ENCODE data around the gene PLA2R1.

Gene PLA2R1

DNA sequence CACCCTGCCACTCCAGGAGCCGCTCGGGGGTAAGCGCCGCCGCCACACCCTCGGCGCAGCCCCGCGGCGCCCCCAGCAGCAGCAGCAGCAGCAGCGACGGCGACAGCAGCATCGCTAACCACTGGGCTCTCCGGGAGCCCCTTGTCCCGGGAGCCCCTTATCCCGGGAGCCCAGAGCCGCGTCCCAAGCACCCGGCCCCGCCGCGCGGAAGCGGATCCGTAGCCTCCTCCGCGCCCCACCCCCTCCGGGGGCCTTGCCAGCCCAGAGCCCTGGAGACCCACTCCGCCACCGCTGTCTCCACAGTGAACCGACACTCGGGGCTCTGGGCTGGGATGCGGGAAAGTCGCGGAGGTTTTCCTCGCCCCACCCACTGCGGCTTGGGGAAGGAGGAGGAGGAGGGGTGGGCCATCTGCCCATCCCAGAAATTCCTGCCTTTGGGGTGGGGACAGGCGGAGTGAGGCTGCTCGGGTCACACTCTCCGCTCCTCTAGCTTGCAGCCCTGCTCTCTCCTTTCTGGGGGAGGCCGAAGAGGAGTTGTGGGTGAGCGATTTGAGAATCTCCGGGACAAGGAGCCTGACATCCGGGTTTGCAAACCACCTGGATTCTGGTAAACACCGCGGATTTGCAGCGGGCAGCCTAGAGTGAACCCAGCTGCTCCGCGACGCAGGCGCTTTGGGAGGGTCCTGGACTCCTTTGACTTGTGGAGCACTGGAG lies at the start of gene PLA2R1:
PLA2R1 (minus strand) TSS at position 324 of the 714 bp plus-strand sequence; CDS start at position 112, 212 bp downstream.
- Histone ChIP-seq H3K9ac (ENCODE audit: low read depth, low read length) (peak within 1 kb of the TSS; percentile 37; the same call in 1 of the 2 replicates), H3K27ac (ENCODE audit: low read length) (no peak within 1 kb of the TSS), H3K4me3 (ENCODE audit: low read length) (peak within 1 kb of the TSS; percentile 82)

GRCh38 chr2:160110674-160111239 lies 48.3 kb upstream of the PLA2R1 start:
- Histone ChIP-seq H3K9ac (ENCODE audit: low read depth, low read length) (no peak overlapping the region), H3K9me3 (ENCODE audit: insufficient read depth, low read depth, low read length) (no peaks in the 10 kb centered on the region), H3K4me1 (ENCODE audit: insufficient read depth, low read length) (no peaks in the 10 kb centered on the region), H3K4me3 (ENCODE audit: low read length) (no peak overlapping the region), H3K27ac (ENCODE audit: low read length) (no peak overlapping the region), H3K27me3 (ENCODE audit: insufficient read depth, low read length) (no peaks in the 10 kb centered on the region), H3K36me3 (ENCODE audit: insufficient read depth, low read depth, low read length) (no peaks in the 10 kb centered on the region)

More for the DNA sequence above, at the start of gene PLA2R1:
- Histone ChIP-seq H3K36me3 (ENCODE audit: insufficient read depth, low read depth, low read length) (no peaks in the 10 kb centered on the region), H3K4me1 (ENCODE audit: insufficient read depth, low read length) (peaks cover 8% of the 10 kb centered on the region), H3K9me3 (ENCODE audit: insufficient read depth, low read depth, low read length) (peaks cover 11% of the 10 kb centered on the region; the same call in 1 of the 2 replicates), H3K27me3 (ENCODE audit: insufficient read depth, low read length) (peaks cover 47% of the 10 kb centered on the region)

GRCh38 chr2:160109939-160110673 lies 47.7 kb upstream of the PLA2R1 start:
- no peak overlapping the region for H3K4me3 ChIP-seq (ENCODE audit: low read length)
- no peaks in the 10 kb centered on the region for H3K36me3 ChIP-seq (ENCODE audit: insufficient read depth, low read depth, low read length)
- H3K27ac ChIP-seq (ENCODE audit: low read length), result no peak overlapping the region
- H3K9ac ChIP-seq (ENCODE audit: low read depth, low read length), result no peak overlapping the region
- no peaks in the 10 kb centered on the region for H3K9me3 ChIP-seq (ENCODE audit: insufficient read depth, low read depth, low read length)
- H3K27me3 ChIP-seq (ENCODE audit: insufficient read depth, low read length), result no peaks in the 10 kb centered on the region
- H3K4me1 ChIP-seq (ENCODE audit: insufficient read depth, low read length), result no peaks in the 10 kb centered on the region

- H3K9ac ChIP-seq (ENCODE audit: low read depth, low read length), result no peak overlapping the region
- H3K36me3 ChIP-seq (ENCODE audit: insufficient read depth, low read depth, low read length), result no peaks in the 10 kb centered on the region
- H3K27me3 ChIP-seq (ENCODE audit: insufficient read depth, low read length), result no peaks in the 10 kb centered on the region
- H3K9me3 ChIP-seq (ENCODE audit: insufficient read depth, low read depth, low read length), result no peaks in the 10 kb centered on the region
- H3K4me3 ChIP-seq (ENCODE audit: low read length), result no peak overlapping the region
- no peak overlapping the region for H3K27ac ChIP-seq (ENCODE audit: low read length)
- H3K4me1 ChIP-seq (ENCODE audit: insufficient read depth, low read length), result no peaks in the 10 kb centered on the region
Observed at GRCh38 chr2:160109243-160109642, 46.8 kb upstream of the PLA2R1 start.

- Histone ChIP-seq H3K4me1 (ENCODE audit: insufficient read depth, low read length) (no peaks in the 10 kb centered on the region), H3K4me3 (ENCODE audit: low read length) (no peak overlapping the region), H3K27me3 (ENCODE audit: insufficient read depth, low read length) (no peaks in the 10 kb centered on the region), H3K9ac (ENCODE audit: low read depth, low read length) (no peak overlapping the region), H3K9me3 (ENCODE audit: insufficient read depth, low read depth, low read length) (no peaks in the 10 kb centered on the region), H3K27ac (ENCODE audit: low read length) (no peak overlapping the region), H3K36me3 (ENCODE audit: insufficient read depth, low read depth, low read length) (no peaks in the 10 kb centered on the region)
Observed at GRCh38 chr2:160108646-160109045, 46.2 kb upstream of the PLA2R1 start.

GRCh38 chr2:160105366-160105765 lies 43.0 kb upstream of the PLA2R1 start:
- H3K27ac ChIP-seq (ENCODE audit: low read length), result no peak overlapping the region
- H3K9ac ChIP-seq (ENCODE audit: low read depth, low read length), result no peak overlapping the region
- H3K27me3 ChIP-seq (ENCODE audit: insufficient read depth, low read length), result no peaks in the 10 kb centered on the region
- H3K4me1 ChIP-seq (ENCODE audit: insufficient read depth, low read length), result no peaks in the 10 kb centered on the region
- no peak overlapping the region for H3K4me3 ChIP-seq (ENCODE audit: low read length)
- no peaks in the 10 kb centered on the region for H3K9me3 ChIP-seq (ENCODE audit: insufficient read depth, low read depth, low read length)
- H3K36me3 ChIP-seq (ENCODE audit: insufficient read depth, low read depth, low read length), result no peaks in the 10 kb centered on the region

GRCh38 chr2:160104115-160104514 lies 41.7 kb upstream of the PLA2R1 start:
- H3K36me3 ChIP-seq (ENCODE audit: insufficient read depth, low read depth, low read length), result no peaks in the 10 kb centered on the region

GRCh38 chr2:160097326-160097725 lies 34.9 kb upstream of the PLA2R1 start:
- no peak overlapping the region for H3K27ac ChIP-seq (ENCODE audit: low read length)
- H3K27me3 ChIP-seq (ENCODE audit: insufficient read depth, low read length), result no peaks in the 10 kb centered on the region
- H3K4me3 ChIP-seq (ENCODE audit: low read length), result no peak overlapping the region
- H3K4me1 ChIP-seq (ENCODE audit: insufficient read depth, low read length), result no peaks in the 10 kb centered on the region
- peaks cover 22% of the 10 kb centered on the region; the same call in 1 of the 2 replicates for H3K9me3 ChIP-seq (ENCODE audit: insufficient read depth, low read depth, low read length)
- H3K9ac ChIP-seq (ENCODE audit: low read depth, low read length), result no peak overlapping the region
- no peaks in the 10 kb centered on the region for H3K36me3 ChIP-seq (ENCODE audit: insufficient read depth, low read depth, low read length)

More at GRCh38 chr2:160104115-160104514, 41.7 kb upstream of the PLA2R1 start:
- H3K27ac ChIP-seq (ENCODE audit: low read length), result no peak overlapping the region
- H3K9ac ChIP-seq (ENCODE audit: low read depth, low read length), result no peak overlapping the region
- H3K27me3 ChIP-seq (ENCODE audit: insufficient read depth, low read length), result no peaks in the 10 kb centered on the region
- no peak overlapping the region for H3K4me3 ChIP-seq (ENCODE audit: low read length)
- H3K4me1 ChIP-seq (ENCODE audit: insufficient read depth, low read length), result no peaks in the 10 kb centered on the region
- no peaks in the 10 kb centered on the region for H3K9me3 ChIP-seq (ENCODE audit: insufficient read depth, low read depth, low read length)

- no peak overlapping the region for H3K4me3 ChIP-seq (ENCODE audit: low read length)
- no peak overlapping the region for H3K27ac ChIP-seq (ENCODE audit: low read length)
- no peaks in the 10 kb centered on the region for H3K36me3 ChIP-seq (ENCODE audit: insufficient read depth, low read depth, low read length)
- no peak overlapping the region for H3K9ac ChIP-seq (ENCODE audit: low read depth, low read length)
- H3K4me1 ChIP-seq (ENCODE audit: insufficient read depth, low read length), result no peaks in the 10 kb centered on the region
- H3K9me3 ChIP-seq (ENCODE audit: insufficient read depth, low read depth, low read length), result peaks cover 29% of the 10 kb centered on the region; the same call in 1 of the 2 replicates
- no peaks in the 10 kb centered on the region for H3K27me3 ChIP-seq (ENCODE audit: insufficient read depth, low read length)
Observed at GRCh38 chr2:160096409-160096808, 34.0 kb upstream of the PLA2R1 start.

DNA sequence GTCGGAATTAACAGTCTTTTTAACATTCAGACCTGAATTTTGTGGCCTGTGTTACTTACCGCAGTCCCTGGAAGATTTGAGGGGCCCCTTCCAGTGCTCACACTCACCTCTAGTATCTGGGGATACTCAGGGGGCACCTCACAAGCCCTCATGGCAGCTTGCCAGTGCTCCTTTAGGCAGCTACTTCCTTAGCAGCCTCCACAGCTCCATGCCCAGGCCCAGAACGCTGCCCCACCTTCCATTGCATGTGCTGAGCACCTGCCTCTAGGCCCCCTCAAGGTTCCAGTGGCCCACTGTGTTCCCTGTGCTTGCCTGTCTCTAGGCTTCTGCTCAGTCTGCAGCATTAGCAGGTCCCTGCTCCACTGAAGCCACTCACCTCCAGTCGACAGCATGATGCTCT lies 30.0 kb upstream of the PLA2R1 start:
- H3K27me3 ChIP-seq (ENCODE audit: insufficient read depth, low read length), result no peaks in the 10 kb centered on the region
- H3K4me3 ChIP-seq (ENCODE audit: low read length), result no peak overlapping the region
- H3K9me3 ChIP-seq (ENCODE audit: insufficient read depth, low read depth, low read length), result peaks cover 65% of the 10 kb centered on the region
- H3K36me3 ChIP-seq (ENCODE audit: insufficient read depth, low read depth, low read length), result no peaks in the 10 kb centered on the region
- H3K9ac ChIP-seq (ENCODE audit: low read depth, low read length), result no peak overlapping the region
- no peaks in the 10 kb centered on the region for H3K4me1 ChIP-seq (ENCODE audit: insufficient read depth, low read length)
- H3K27ac ChIP-seq (ENCODE audit: low read length), result no peak overlapping the region

GRCh38 chr2:160091381-160091780 lies 29.0 kb upstream of the PLA2R1 start:
- no peak overlapping the region for H3K27ac ChIP-seq (ENCODE audit: low read length)

More at GRCh38 chr2:160091381-160091780, 29.0 kb upstream of the PLA2R1 start:
- Histone ChIP-seq H3K4me3 (ENCODE audit: low read length) (no peak overlapping the region), H3K36me3 (ENCODE audit: insufficient read depth, low read depth, low read length) (no peaks in the 10 kb centered on the region), H3K9me3 (ENCODE audit: insufficient read depth, low read depth, low read length) (peaks cover 74% of the 10 kb centered on the region), H3K9ac (ENCODE audit: low read depth, low read length) (no peak overlapping the region), H3K4me1 (ENCODE audit: insufficient read depth, low read length) (no peaks in the 10 kb centered on the region), H3K27me3 (ENCODE audit: insufficient read depth, low read length) (no peaks in the 10 kb centered on the region)
